GM10266 (cell line): ENCODE data around the gene CUL5.

Experiments used
- DNase-seq: peaks from one replicate; pipeline ENCODE4 v3.0.0; 2012; ENCODE audit errors: extremely low spot score
- CTCF ChIP-seq: IDR thresholded peaks from 2 replicates; pipeline ENCODE4 v1.5.1; 2012; ENCODE audit warnings: mild to moderate bottlenecking, low read depth; ENCODE audit not compliant: control insufficient read depth, insufficient read depth; ENCODE audit errors: missing control alignments

Gene CUL5

GRCh38 chr11:108003623-108004022 lies 5.1 kb upstream of the CUL5 start:
- DNase-seq = no peak
- no peak for TF ChIP-seq CTCF

- no peak for TF ChIP-seq CTCF
Observed at GRCh38 chr11:108007819-108008218, 879 bp upstream of the CUL5 start.

GRCh38 chr11:108009497-108010370 lies 1.0 kb downstream of the CUL5 start:
- no peak for DNase-seq
- no peak for TF ChIP-seq CTCF

More at GRCh38 chr11:108007819-108008218, 879 bp upstream of the CUL5 start:
- DNase-seq = no peak

- no peak for DNase-seq
- no peak for TF ChIP-seq CTCF
Observed at GRCh38 chr11:108012139-108012725, 3.5 kb downstream of the CUL5 start.

GRCh38 chr11:108016647-108017046 lies 7.9 kb downstream of the CUL5 start:
- no peak for TF ChIP-seq CTCF
- DNase-seq = no peak

GRCh38 chr11:108018708-108019107 lies 10.0 kb downstream of the CUL5 start:
- no peak for TF ChIP-seq CTCF
- DNase-seq = no peak
